GM21619 (cell line): ENCODE results near the gene CCL23.
"Not testable (repeated sequence)": the region's sequence is repeated elsewhere in the genome, so short reads cannot be mapped to it uniquely, and the experiment has no call there.

Experiments
- ATAC-seq: cut with Tn5 transposase; IDR thresholded peaks from one replicate; pipeline ENCODE4 v1.9.1; 2021; ENCODE audit not compliant: unreplicated experiment

Gene CCL23

GRCh38 chr17:36017799-36018198, at the start of gene CCL23:
TSS of gene CCL23 (minus strand) at chr17:36017972. CDS start at chr17:36017897, 75 bp downstream.
- no peak for ATAC-seq

DNA sequence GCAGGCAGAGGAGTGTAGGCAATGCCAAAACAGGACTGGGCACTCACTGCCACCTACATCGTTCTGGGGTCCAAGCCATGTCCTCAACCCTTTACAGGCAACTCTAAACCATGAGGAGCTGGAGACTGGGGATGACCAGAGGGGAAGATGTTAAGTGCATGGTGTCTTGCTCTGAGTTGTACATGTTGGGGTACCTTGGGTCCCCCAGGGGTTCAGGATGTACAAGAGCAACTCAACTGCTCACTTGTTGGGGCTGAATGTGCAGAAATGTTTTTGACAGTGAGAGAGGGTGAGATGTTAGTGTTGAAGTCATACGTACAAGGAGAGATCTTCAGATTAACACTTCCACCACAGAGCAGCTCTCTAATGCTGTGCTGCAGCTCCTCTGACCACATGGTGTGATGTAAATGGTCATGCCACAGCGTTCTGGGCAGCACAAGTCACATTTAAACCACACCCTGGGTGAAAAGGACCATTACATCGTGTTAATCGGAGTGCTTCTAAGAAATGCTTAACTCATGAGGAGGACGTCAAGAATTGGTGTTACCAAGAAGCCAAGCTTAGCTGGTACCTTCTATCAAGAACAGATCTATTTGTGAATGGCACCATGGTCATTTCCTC, 48.7 kb upstream of the CCL23 start:
- ATAC-seq, result no peak

GRCh38 chr17:36063786-36064541, 46.2 kb upstream of the CCL23 start, which contains the start of gene CCL18:
TSS of gene CCL18 (plus strand) at chr17:36064272. CDS start at chr17:36064343, 71 bp downstream.
- no peak for ATAC-seq

GRCh38 chr17:36060816-36061215, 43.0 kb upstream of the CCL23 start:
- ATAC-seq, result no peak

DNA sequence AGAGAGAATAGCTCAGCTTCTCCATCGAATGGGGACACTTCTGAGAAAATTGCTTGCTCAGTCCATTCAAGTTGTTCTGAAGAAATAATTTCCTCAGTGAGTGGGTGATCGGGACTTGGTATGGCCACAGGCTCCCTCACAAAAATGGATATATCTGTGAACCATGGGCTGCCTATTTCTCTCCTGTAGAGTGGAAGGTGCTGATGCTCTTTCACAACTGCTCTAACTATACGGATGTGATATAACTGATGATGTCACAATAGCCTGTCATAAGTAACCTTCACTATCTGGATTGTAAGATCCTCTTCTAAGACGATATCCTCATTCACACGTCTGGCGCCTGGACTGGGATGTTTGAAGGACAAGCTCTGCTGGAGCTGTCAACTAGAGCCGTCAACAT, 41.6 kb upstream of the CCL23 start:
- ATAC-seq, result no peak

DNA sequence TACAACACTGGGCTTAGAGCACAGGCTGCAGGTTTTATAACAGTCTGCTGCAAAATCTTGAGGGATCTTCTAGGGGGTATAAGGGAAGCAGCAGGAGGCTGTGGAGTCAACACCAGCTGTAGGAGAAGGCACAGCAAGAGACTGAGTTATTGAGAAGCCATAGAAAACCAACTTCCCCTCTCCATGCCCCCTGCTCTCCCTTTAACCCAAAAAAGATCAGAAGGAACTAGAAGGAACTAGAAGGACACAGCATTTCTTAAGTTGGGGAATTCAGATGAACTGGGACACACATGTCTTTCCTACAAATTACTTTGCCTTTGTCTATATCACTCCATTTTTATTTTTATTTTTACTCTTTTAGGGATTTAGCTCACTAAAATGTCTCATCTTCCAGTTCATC, 40.1 kb upstream of the CCL23 start:
- no peak for ATAC-seq

DNA sequence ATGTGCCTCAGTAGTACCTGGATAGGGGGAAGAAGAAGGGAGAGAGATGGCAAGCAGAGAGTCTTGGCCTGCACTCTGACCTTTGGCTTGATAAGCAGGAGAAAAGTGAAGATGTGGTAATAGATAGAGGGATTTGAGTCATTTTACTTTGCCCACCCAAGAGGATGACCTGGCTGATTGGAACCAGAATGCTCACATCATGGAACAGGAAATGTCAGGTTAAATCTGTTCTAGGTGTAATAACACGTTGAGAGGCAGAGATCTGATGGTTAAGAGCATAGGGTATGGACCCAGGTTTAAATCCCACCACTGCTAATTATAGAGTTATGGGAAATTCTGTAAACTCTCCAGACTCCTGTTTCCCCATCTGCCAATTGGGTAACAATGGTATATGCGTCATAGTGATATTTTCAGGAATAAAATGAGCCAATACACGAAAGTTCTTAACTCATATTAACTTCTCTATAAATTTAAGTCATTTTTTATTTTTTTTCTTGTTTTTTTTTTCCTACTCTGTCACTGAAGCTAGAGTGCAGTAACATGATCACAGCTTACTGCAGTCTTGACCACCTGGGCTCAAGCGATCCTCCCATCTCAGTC, 38.2 kb upstream of the CCL23 start:
- ATAC-seq, result no peak

DNA sequence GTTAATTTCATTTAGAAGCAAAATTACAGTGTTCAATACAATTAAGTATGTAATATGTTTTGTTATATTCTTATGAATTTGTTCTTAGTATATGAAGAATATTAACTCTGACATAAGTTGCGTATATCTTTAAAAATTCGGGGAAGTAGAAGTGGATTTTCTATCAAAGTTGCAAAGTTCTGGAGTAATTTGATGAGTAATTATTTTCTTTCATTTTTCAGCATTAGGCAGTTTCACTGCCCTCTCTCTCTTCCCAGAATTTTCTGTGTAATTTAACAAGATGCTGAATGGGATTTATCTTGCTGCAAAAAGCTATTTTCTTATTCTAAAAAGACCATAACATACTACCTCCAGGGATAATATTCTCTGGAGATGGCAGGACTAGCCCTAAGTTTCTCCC, 37.4 kb upstream of the CCL23 start:
- ATAC-seq, result no peak

DNA sequence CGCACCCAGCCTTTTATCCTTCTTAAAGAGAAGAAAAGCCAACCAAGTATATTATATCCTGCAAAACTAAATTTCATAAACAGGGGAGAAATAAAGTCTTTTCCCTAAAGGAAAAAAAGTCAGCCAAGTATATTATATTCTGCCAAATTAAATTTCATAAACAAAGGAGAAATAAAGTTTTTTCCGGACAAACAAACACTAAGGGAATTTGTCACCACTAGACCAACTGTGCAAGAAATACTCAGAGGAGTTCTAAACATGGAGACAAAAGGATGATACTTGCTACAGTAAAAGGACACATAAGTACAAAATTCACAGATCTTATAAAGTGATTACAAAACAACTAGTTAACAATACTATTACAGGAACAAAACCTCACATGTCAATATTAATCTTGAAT, 31.9 kb upstream of the CCL23 start:
- no peak for ATAC-seq

DNA sequence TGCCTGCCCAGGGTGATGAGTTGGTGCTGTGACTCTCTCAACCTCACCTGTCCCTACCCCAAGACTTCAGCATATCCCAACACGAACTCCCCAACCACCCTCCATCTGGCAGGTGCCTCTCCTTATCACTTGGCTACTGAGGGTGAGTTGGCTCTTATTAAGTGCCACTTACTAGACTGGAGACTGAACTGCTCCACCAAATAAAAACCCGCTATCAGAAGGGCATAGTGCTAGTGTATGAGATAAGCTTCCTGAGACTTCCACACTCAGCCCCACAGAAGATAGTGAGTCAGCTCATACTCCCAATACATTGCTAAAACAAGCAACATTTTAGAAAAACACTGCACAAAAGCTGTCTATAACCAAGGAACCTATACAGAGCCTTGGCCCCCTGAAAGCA, 30.3 kb upstream of the CCL23 start:
- no peak for ATAC-seq

- ATAC-seq, result no peak
Measured at GRCh38 chr17:36036235-36036634, 18.5 kb upstream of the CCL23 start.

DNA sequence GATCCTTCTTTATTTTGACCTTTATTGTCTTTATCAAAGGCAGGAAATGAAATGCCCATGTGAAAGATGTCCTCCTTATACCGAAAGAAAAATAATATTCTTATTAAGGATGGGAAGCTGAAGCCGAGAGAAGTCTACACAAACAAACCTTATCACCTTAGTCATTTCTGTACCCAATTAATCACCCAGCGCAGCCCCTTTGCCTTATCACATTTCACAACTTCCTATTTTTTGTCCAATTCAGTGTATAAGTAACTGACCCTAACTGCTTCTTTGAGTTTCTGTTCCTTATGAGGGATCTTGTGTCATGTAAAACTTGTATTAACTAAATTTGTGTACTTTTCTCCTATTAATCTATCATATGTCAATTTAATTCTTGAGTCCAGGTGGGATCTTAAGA, 16.4 kb upstream of the CCL23 start:
- no peak for ATAC-seq

DNA sequence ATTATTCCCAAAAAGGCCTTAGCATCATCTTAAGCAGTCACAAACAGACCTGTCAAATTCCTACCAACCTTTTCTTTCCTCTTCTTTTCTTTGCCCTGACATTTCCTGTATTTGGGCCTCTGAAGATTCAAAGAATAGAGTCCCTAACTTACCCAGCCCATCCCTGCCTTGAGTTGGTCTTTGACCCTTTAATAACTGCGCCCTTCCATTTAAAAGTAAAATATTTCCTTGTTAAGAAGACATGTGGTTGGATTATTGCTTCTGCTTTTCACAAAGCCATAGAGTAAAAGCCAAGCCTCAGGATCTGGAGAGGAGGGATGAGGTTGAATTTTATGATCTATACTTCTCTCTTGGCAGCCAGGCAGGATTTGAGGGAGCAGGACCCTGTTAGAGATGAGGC, 13.2 kb upstream of the CCL23 start:
- ATAC-seq, result no peak

GRCh38 chr17:36027761-36028160, 10.0 kb upstream of the CCL23 start:
- ATAC-seq, result no peak

DNA sequence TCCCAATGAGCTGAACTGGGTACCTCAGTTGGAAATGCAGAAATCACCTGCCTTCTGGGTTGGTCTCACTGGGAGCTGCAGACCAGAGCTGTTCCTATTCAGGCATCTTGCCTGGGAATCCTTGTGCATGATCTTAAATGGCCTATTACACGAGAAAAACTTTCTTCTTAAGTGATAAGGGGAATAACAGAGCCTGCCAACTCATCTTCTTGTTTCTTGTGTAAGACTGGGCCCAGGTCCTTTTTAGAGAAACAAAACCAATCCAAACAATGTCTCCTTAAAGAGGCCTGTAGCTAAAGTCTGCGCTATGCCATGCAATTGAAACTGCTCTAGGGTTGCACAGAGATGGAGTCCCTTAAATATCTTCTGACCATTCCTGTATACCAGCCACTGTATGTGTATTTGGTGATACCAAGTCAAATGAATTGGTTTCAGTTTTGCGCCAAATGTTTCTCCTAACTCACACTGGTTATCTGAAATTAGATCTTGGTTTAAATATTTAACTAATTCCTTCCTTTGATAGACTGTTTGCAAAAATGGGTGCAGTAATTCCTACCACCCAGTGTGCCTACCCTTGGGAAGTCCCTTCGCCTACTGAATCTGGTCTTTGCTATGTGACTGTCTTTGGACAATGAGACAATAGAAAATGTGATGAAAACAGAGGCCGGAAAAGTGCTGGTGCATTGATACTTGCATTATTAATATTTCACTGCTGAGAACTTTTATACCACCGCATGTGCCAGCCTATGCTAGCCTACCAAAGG, 6.5 kb upstream of the CCL23 start:
- no peak for ATAC-seq

DNA sequence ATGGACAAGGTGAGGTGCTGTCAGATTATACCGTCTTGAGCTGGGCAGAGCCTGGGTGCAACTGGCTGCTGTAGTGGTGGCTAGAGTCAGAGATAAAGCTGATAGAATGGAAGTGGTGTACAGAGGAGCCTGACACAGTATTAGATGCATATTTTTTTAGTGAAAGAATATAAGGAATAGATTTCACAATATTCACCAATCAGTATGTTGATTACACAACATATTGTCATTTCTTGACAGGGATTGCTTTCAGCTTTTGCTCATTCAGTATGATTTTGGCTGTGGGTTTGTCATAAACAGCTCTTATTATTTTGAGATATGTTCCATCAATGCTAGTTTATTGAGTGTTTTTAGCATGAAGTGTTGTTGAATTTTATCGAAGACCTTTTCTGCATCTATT, 1.7 kb upstream of the CCL23 start:
- no peak for ATAC-seq

DNA sequence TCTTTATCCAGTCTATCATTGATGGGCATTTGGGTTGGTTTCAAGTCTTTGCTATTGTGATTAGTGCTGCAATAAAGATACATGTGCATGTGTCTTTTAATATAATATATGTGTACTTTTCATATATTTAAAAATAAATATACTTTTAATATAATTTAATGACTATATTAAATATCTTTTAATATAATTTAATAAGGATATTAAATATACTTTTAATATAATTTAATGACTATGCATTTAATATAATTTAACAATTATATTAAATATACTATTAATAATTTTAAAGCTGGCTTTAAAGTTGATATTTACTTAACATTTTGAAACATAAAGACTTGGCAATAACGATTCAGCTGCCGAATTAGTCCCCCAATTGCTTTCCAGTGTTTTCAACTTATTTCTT, 1.2 kb downstream of the CCL23 start:
- no peak for ATAC-seq

GRCh38 chr17:36015895-36016294, 1.9 kb downstream of the CCL23 start:
- ATAC-seq, result not testable (repeated sequence)

- no peak for ATAC-seq
Measured at GRCh38 chr17:36014946-36015345, 2.8 kb downstream of the CCL23 start.

- no peak for ATAC-seq
Measured at GRCh38 chr17:36011201-36011600, 6.6 kb downstream of the CCL23 start.

DNA sequence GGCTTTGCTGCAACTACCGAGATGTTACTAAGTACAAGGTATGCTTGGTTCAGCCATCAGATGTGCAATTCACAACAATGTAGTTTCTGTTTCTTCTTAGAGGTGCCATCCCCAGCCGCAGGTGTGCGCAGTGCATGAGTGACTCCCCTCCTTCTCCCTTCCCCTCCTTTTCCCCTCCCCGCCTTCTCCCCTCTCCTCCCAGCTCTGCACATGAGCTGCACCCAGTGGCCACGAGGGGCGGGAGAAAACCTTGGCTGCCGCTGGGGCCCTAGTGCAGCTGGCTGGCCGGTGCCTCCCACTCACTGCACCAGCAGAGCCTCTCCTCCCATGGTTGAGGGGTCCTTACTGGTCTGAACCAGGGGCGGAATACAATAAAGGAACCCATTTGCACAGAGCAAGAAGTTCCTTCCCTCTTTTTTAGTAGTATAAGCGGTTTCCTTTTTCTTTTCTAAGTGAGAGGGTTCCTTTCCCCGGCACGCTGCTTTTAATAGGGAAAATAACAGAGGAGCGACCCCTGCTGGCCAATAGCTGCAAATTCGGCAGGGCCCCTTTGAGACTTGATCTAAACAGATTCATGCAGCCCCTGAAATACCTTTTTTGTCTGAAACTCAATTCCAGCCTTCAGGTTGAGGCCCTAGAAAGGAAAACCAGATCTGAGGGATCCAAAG, 8.6 kb downstream of the CCL23 start:
- no peak for ATAC-seq
